HG03175 (cell line): Measurements from ENCODE around the gene EPG5.
"Not testable (repeated sequence)": the region's sequence is repeated elsewhere in the genome, so short reads cannot be mapped to it uniquely, and the experiment has no call there.

Source experiments
- ATAC-seq: cut with Tn5 transposase; IDR thresholded peaks from one replicate; pipeline ENCODE4 v1.9.1; 2021; ENCODE audit warnings: mild to moderate bottlenecking, moderate library complexity; ENCODE audit not compliant: unreplicated experiment

EPG5 gene

DNA sequence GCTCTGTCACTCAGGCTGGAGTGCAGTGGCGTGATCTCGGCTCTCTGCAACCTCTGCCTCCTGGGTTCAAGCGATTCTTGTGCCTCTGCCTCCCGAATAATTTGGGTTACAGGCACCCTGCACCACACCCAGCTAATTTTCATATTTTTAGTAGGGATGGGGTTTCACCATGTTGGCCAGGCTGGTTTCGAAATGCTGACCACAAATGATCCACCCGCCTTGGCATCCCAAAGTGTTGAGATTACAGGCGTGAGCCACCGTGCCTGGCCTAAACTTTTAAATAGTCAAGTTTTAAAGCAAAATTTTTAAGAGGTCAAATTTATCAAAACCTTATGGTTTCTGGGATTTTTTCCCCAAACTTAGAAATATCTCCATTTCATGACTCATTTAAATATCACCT is 148.4 kb downstream of the EPG5 start:
- not testable (repeated sequence) for ATAC-seq

DNA sequence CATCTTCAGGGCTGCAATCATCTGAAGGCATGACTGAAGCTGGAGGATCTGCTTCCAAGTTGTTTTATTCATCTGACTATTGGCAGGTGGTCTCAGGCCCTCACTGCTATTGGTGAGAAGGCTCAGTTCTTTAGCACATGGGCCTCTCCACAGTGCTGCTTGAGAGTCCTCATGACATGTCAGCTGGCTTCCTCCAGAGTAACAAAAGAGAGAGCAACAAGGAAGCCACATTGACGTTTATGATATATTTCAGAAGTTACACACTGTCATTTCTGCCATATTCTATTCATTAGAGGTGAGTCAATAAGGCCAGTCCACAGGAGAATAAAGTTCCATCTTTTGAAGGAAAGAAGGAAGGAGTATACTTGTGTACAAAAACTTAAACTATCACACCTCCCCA is 149.6 kb downstream of the EPG5 start:
- no peak for ATAC-seq

DNA sequence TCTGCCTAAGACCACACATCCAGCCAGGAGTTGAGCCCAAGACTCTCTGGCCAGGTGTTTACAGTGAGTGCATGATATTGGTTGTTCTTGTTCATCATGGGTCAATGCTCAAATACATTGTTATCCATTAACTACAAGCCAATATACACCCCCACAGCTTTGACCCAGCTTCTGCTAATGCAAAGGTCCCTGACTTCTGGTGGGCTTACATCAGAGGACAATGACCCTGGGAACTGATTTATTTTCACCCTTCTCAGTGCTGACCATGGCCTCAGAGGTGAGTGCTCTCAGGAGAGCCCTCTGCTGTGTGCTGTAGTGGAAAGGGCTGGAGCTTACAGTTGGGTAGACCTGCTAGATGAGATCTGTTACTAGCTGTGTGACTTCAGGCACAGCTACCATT is 152.4 kb downstream of the EPG5 start:
- ATAC-seq = not testable (repeated sequence)

DNA sequence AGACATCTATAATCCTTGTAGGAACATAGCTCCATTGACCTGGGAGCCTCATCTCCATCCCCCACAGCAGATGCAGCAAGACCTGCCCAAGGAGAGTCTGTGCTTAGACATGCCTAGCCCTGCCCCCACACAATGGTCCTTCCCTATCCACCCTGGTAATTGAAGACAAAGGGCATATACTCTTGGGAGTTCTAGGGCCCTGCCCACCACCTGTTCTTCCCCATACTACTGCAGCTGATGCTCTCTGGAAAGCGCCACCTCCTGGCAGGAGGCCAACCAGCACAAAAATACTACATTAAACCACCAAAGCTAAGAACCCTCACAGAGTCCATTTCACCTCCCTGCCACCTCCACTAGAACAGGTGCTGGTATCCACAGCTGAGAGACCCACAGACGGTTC is 160.0 kb downstream of the EPG5 start:
- ATAC-seq = not testable (repeated sequence)

DNA sequence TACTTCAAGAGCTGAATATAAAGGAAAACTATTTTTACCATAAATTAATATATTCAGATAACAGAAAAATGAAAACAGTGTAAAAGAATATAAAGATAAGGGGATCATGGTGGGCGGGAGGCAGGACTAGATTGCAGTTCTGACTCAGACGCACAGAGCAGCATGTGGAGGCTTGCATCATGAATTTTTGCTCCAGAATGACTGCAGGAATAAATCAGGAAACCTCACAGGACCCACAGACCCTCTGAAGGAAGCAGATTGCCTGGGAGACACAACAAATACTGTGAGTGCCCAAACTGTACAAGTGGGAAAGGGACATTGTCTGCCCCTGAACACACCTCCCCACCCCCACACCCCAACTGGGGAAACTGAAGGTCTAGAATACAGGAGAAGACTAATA is 160.9 kb downstream of the EPG5 start:
- no peak for ATAC-seq

DNA sequence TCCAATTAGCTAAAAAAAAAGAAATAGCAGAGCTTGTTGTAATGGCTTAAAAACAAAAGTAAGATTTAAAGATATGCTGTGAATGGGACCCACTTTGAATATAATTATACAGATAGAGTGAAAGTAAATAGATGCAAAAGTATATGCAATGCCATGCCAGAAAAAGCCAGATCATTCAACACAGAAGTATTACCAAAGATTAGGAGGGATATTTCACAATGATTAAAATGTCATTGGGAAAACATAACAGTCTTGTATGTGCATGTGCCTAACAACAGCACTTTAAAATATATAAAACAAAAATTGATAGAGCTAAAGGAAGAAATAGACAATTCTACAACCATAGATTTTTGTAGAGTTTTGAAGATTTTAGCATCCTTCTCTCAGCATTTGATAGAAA is 161.6 kb downstream of the EPG5 start:
- ATAC-seq = no peak

DNA sequence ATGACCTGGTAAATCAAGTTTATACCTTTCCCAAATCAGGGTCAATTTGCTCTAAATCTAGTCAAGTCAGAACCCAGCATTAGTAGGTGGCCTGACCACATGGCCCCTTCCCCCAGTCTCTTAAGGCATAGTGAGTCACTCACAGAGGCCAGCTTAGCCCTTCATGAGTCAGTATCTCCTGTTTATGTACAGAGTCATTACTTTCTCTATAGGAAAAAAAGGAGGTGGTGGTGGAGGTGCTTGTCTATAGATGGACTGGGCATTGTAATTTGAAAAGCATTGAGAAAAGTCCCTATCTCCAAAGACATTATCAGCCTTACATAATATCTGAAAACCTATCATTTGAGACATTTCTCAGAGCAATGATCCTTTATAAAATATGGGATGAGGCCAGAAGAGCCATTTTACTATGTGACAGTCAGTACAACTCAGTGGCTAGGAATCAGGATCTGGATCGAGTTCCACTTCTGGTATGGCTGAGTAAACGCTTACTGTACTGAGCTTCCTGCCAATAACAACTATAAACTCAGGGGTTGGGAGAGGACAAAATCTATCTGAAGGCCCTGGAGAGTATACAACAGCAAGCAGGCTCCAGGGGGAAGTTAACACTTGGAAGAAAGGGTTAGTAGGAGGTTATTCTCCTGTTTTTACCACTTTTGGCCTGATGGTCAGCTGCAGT is 164.2 kb downstream of the EPG5 start:
- ATAC-seq = no peak

DNA sequence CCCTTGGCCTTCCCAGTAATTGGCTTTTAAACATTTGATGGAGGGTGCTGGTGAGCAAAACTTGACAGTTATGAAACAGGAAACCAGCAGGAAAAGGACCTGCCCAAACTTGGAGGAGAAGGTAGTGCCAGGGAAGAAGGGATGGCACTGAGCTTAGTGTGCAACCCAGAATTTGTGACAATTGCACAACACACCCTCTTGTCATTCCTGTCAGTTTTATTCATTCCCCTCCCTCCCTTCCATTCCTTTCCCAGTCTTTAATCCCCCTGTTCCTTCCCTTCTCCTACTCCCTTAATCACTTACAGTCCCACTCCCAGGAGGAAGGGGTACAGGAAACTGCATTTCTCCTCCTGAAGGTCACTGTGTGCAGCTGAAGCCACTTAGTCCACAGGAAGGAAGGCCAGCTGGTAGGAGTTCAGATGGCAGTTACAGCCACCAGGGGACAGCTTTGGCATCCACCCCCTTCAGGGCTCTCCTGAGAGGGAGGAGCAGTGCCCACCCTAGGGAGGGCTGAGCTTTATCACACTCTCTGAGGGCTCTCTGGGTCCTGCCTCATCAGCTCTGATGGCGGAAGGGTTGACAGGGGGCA is 165.6 kb downstream of the EPG5 start:
- ATAC-seq = no peak
